RWPE2 (cell line): ENCODE data around the gene OGFR.
A peak's percentile ranks its signal among the peaks of the same experiment; 100 is the strongest.

Source experiments
- ATAC-seq: fragments of 200-7000 bp; cut with Tn5 transposase; 3 replicates; pipeline ENCODE4 v1.9.1; 2021; ENCODE audit warnings: low read depth
- DNase-seq: peaks from one replicate; pipeline ENCODE4 v3.0.0-alpha.2; 2020; ENCODE audit warnings: low spot score
- H3K27ac ChIP-seq: fragments of 450-650 bp; 2 replicates; pipeline ENCODE4 v1.5.1; 2017; ENCODE audit warnings: mild to moderate bottlenecking; ENCODE audit not compliant: poor library complexity, severe bottlenecking
- H3K27me3 ChIP-seq: fragments of 250-450 bp; sonication (Bioruptor Pico); 2 replicates; pipeline ENCODE4 v1.5.1; 2021; ENCODE audit warnings: mild to moderate bottlenecking, moderate library complexity; ENCODE audit not compliant: insufficient read depth, poor library complexity, severe bottlenecking
- H3K36me3 ChIP-seq: fragments of 250-450 bp; sonication (Bioruptor Pico); 2 replicates; pipeline ENCODE4 v1.5.1; 2020; ENCODE audit warnings: low read depth, mild to moderate bottlenecking, moderate library complexity
- H3K4me1 ChIP-seq: fragments of 250-450 bp; sonication (Bioruptor Pico); 2 replicates; pipeline ENCODE4 v1.5.1; 2021; ENCODE audit warnings: mild to moderate bottlenecking, moderate library complexity; ENCODE audit not compliant: insufficient read depth, poor library complexity, severe bottlenecking
- H3K4me3 ChIP-seq: fragments of 250-450 bp; sonication (Bioruptor Pico); 2 replicates; pipeline ENCODE4 v1.5.1; 2021; ENCODE audit warnings: mild to moderate bottlenecking, moderate library complexity; ENCODE audit not compliant: severe bottlenecking
- H3K9me3 ChIP-seq: fragments of 250-450 bp; sonication (Bioruptor Pico); 2 replicates; pipeline ENCODE4 v1.5.1; 2021; ENCODE audit warnings: mild to moderate bottlenecking, moderate library complexity; ENCODE audit not compliant: severe bottlenecking
- TF ChIP-seq, protein P1 (sequence below): fragments of 450-650 bp; IDR thresholded peaks from one replicate; pipeline ENCODE4 v1.5.1; 2017; ENCODE audit warnings: mild to moderate bottlenecking, moderate library complexity; ENCODE audit not compliant: poor library complexity, severe bottlenecking

The OGFR gene

DNA sequence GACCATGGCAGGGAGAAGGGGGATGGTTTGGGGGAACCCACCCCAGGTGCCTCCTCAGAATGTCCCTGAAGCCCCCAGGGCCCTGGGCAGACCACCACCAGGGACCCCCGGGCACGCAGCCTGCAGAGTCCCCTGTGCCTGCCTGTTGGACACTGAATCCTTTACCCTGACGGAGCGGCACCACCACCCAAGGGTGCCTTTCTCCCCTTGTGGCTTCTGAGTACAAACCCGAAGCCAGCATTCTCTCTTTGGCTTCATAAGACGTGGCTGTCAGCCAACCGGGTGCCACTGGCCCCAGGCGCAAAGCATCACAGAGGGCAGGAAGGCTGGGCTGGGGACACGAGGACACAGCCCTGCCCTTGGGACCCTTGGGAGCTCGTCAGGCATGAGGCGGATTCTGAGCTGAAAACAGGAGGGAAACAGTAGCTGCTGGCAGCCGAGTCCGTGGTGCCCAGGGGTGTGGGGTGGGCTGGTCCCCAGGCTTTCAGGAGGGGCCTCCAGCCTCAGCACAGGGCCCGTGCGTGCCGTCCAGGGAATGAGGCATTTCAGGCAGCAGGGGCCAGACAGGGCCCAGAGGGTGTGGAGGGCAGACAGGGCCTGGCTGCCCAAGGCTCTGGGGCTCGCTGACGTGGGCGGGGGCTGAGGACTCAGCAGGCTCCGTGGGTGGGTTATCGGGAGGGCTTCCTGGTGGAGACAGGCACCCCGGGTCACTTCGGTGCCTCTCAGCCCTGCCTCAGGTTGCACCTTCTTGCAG lies 15.8 kb downstream of the OGFR start:
- TF ChIP-seq, protein P1, sequence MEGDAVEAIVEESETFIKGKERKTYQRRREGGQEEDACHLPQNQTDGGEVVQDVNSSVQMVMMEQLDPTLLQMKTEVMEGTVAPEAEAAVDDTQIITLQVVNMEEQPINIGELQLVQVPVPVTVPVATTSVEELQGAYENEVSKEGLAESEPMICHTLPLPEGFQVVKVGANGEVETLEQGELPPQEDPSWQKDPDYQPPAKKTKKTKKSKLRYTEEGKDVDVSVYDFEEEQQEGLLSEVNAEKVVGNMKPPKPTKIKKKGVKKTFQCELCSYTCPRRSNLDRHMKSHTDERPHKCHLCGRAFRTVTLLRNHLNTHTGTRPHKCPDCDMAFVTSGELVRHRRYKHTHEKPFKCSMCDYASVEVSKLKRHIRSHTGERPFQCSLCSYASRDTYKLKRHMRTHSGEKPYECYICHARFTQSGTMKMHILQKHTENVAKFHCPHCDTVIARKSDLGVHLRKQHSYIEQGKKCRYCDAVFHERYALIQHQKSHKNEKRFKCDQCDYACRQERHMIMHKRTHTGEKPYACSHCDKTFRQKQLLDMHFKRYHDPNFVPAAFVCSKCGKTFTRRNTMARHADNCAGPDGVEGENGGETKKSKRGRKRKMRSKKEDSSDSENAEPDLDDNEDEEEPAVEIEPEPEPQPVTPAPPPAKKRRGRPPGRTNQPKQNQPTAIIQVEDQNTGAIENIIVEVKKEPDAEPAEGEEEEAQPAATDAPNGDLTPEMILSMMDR: no peak
- ATAC-seq: no peak
- peak; percentile 87 for DNase-seq
- peaks cover 20% of the 10 kb centered on the region for H3K27me3 ChIP-seq
- H3K27ac ChIP-seq: no peak overlapping the region
- no peaks in the 10 kb centered on the region for H3K9me3 ChIP-seq
- H3K36me3 ChIP-seq: no peaks in the 10 kb centered on the region
- peaks cover 17% of the 10 kb centered on the region for H3K4me1 ChIP-seq
- H3K4me3 ChIP-seq: no peak overlapping the region

DNA sequence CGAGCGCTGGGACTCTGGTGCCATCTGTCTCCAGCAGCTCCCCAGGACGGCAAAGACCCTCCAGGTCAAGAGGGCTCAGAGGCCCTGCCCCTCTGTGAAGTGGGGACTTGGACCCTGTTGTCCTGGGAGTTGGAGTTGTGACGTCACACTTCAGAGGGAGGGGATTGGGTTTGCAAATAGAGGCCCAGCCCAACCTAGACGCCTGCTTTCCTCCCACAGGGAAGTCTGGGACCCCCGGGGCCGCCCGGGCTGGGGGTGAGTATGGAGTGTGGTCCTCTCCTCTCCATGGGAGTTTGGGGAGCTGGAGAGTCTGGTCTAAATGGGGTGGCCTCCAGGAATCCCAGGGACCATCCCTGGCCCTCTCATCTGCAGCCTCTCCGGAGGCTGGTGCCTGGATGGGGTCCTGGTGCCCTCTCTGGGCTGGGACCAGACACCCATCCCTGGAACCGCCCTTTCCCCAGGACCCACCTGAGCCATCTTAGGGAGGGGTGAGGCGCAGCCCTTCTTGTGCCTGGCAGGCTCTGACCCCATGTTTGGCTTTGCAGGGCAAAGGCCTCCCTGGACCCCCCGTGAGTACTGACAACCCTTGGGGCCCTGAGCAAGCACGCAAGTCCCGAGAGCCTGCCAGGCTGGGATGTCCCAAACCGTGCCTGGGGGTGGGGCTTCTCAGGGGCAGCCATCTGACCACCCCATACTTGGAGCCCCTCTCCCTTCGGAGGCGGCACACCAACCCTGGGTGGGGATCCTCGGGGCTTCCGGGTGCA lies 16.5 kb downstream of the OGFR start:
- peaks cover 13% of the 10 kb centered on the region for H3K27me3 ChIP-seq
- H3K9me3 ChIP-seq: no peaks in the 10 kb centered on the region
- no peak overlapping the region for H3K4me3 ChIP-seq
- peak; percentile 88 for DNase-seq
- H3K27ac ChIP-seq: no peak overlapping the region
- TF ChIP-seq, protein P1: no peak
- no peaks in the 10 kb centered on the region for H3K36me3 ChIP-seq
- no peak for ATAC-seq
- H3K4me1 ChIP-seq: peaks cover 15% of the 10 kb centered on the region

DNA sequence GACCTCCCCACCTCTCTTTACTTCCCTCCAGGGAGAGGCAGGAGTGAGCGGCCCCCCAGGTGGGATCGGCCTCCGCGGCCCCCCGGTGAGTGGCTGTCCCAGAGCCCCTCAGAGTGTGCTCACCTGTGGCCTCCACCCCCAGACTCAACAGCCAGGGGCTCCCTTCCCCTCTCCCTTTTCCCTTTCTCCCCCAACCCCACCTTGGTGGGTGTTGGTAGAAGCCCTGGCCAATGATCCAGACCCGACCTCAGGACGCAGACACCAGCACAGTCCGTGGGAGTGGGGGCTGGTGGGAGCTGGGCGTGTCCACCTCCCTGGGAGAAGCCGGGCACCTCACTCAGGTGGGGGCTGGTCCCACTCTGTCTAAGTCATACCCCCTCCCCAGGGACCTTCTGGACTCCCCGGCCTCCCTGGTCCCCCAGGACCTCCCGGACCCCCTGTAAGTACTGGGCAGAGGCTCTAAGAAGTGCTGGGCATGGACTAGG lies 17.1 kb downstream of the OGFR start:
- Histone ChIP-seq H3K4me3 (no peak overlapping the region), H3K36me3 (no peaks in the 10 kb centered on the region), H3K27me3 (peaks cover 7% of the 10 kb centered on the region), H3K9me3 (no peaks in the 10 kb centered on the region), H3K27ac (no peak overlapping the region), H3K4me1 (peaks cover 15% of the 10 kb centered on the region)
- DNase-seq (peak; percentile 82), ATAC-seq (no peak)
- TF ChIP-seq, protein P1: no peak

DNA sequence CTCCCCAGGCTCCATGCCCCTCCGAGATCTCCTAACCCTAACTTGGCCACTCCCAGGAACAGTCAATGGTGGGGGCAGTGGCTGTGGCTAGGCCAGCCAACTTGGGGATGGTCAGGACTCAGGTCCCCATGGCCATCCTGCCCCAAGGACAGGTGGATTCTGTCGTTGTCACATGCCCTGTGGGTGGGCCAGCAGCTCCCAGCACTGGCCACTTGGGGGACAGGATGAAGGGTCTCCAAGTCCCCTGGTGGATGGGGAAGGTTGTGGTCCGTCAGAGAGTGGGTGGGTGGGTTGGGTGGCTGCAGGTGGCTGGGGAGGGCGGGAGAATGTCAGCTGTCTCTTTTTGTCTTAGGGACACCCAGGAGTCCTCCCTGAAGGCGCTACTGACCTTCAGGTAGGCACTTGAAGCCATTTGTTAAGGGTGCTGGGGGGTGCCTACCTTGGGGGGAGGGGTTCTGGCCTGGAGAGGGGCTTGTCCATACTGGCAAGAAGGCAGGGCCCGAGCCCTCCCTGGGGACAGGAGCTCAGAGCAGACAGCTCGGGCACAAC lies 17.7 kb downstream of the OGFR start:
- Histone ChIP-seq H3K4me3 (no peak overlapping the region), H3K27ac (no peak overlapping the region), H3K27me3 (peaks cover 5% of the 10 kb centered on the region), H3K36me3 (no peaks in the 10 kb centered on the region), H3K9me3 (no peaks in the 10 kb centered on the region), H3K4me1 (peaks cover 15% of the 10 kb centered on the region)
- TF ChIP-seq, protein P1: no peak
- DNase-seq: no peak
- ATAC-seq: no peak
